MCF 10A (cell line): Measurements from ENCODE around the gene GSE1. TPM values are rescaled to one million over a fixed set of nuclear protein-coding genes. Genes with fewer than 3 reads are reported as not detected.

ENCODE experiments used
- BruUV-seq: library from RNA; stranded (reverse); fragments of 400-500 nt; replicated peaks from 2 replicates; lab custom pipeline; 2021; lab: Mats Ljungman, UMichigan
- CTCF ChIA-PET: fragments of 300-600 bp; sonication (Branson Sonifier 250); formaldehyde crosslinking; extraction: SDS; loops from one replicate; lab custom pipeline; 2021; ENCODE audit warnings: antibody characterized with exemption, inconsistent platforms; lab: Yijun Ruan, JAX
- POLR2A ChIA-PET: fragments of 300-600, 350-650 bp; sonication (Branson Sonifier 250); formaldehyde crosslinking; extraction: SDS; loops from one replicate; lab custom pipeline; 2020; ENCODE audit warnings: antibody characterized with exemption, inconsistent platforms; lab: Yijun Ruan, JAX
- DNase-seq: peaks from one replicate; pipeline ENCODE4 v3.0.0-alpha.2; 2018; ENCODE audit not compliant: unreplicated experiment
- H3K27ac Mint-ChIP-seq: one replicate; pipeline ENCODE4 v1.8.0; 2022; ENCODE audit warnings: mild to moderate bottlenecking, low read depth, mixed read lengths; ENCODE audit not compliant: unreplicated experiment
- H3K27me3 Mint-ChIP-seq: one replicate; pipeline ENCODE4 v1.8.0; 2022; ENCODE audit warnings: mixed read lengths; ENCODE audit not compliant: insufficient read depth, unreplicated experiment
- H3K36me3 Mint-ChIP-seq: one replicate; pipeline ENCODE4 v1.8.0; 2022; ENCODE audit warnings: mild to moderate bottlenecking, moderate library complexity, mixed read lengths; ENCODE audit not compliant: insufficient read depth, unreplicated experiment
- H3K4me1 Mint-ChIP-seq: one replicate; pipeline ENCODE4 v1.8.0; 2022; ENCODE audit warnings: mixed read lengths; ENCODE audit not compliant: insufficient read depth, unreplicated experiment
- H3K4me3 Mint-ChIP-seq: one replicate; pipeline ENCODE4 v1.8.0; 2022; ENCODE audit warnings: mild to moderate bottlenecking, moderate library complexity, mixed read lengths; ENCODE audit not compliant: unreplicated experiment
- H3K9me3 Mint-ChIP-seq: one replicate; pipeline ENCODE4 v1.8.0; 2022; ENCODE audit warnings: mixed read lengths; ENCODE audit not compliant: unreplicated experiment
- CTCF ChIP-seq: fragments of 200-600 bp; IDR thresholded peaks from one replicate; pipeline ENCODE4 v1.8.0; 2022; ENCODE audit warnings: antibody characterized with exemption, mild to moderate bottlenecking; ENCODE audit not compliant: unreplicated experiment
- intact Hi-C: fragments of 100-400 bp; cut with micrococcal nuclease; formaldehyde crosslinking; loops from 2 replicates; pipeline ENCODE4 v1.14.1; 2022
- total RNA-seq: library from RNA; stranded (reverse); gene quantifications from 2 replicates; pipeline ENCODE4 v1.2.3, GENCODE V29; 2022

The GSE1 gene
- total RNA-seq, 1 experiment from 2014 or later = 52.9 TPM

DNA sequence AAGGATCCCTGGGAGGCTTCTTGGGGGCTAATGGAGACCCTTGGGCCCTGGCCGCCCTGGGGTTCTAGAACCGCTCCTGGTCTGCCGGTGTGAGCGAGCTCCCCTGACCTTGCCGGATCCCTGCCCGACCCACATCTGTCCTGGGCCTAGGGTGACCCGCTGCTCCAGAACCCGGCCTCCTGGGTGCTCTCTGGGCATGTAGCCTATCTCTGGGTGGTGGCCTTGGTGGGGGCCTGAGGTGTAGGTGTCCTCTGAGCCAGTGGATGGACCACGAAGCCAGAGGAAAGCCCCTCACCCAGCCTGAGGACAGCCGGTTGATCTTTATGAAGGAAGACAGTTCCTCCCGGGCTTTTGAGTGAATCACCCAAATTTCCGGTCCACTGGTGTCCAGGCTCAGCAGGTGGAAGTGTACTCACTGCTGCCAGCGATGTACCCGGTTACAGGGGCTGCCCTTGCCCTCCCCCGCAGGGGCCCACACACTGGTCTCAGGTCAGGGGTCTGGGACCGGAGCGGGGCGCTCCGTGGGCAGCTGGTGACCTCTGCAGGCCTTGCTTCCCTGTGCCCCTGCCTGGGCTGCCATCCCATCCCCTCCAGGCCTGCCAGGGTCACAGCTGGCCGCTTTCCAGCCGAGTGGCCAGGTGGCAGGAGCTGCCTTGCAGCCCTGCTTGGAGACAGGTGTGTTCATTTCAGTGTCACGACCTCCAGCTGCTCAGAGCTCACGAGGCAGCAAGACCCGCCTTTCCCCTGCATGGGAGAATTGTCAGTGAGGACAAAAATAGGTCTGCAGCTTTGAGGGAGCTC, 10.5 kb upstream of the GSE1 start:
- H3K27ac Mint-ChIP-seq = no peak overlapping the region
- ChIA-PET CTCF (no interaction called here), POLR2A (no interaction called here)
- intact Hi-C loops = no loop called here
- H3K9me3 Mint-ChIP-seq = no peaks in the 10 kb centered on the region
- BruUV-seq = no TSS peak
- TF ChIP-seq CTCF = no peak
- no peak for DNase-seq
- H3K4me3 Mint-ChIP-seq = no peak overlapping the region
- no peaks in the 10 kb centered on the region for H3K4me1 Mint-ChIP-seq
- H3K36me3 Mint-ChIP-seq = peaks cover 16% of the 10 kb centered on the region
- H3K27me3 Mint-ChIP-seq = no peaks in the 10 kb centered on the region

- ChIA-PET CTCF (no interaction called here), POLR2A (no interaction called here)
- Mint-ChIP-seq H3K4me3 (no peak overlapping the region), H3K27me3 (no peaks in the 10 kb centered on the region), H3K9me3 (no peaks in the 10 kb centered on the region), H3K27ac (no peak overlapping the region), H3K36me3 (peaks cover 9% of the 10 kb centered on the region), H3K4me1 (no peaks in the 10 kb centered on the region)
- DNase-seq = no peak
- no TSS peak for BruUV-seq
- intact Hi-C loops = no loop called here
- no peak for TF ChIP-seq CTCF
Observed at GRCh38 chr16:85603203-85603755, 9.8 kb upstream of the GSE1 start.

DNA sequence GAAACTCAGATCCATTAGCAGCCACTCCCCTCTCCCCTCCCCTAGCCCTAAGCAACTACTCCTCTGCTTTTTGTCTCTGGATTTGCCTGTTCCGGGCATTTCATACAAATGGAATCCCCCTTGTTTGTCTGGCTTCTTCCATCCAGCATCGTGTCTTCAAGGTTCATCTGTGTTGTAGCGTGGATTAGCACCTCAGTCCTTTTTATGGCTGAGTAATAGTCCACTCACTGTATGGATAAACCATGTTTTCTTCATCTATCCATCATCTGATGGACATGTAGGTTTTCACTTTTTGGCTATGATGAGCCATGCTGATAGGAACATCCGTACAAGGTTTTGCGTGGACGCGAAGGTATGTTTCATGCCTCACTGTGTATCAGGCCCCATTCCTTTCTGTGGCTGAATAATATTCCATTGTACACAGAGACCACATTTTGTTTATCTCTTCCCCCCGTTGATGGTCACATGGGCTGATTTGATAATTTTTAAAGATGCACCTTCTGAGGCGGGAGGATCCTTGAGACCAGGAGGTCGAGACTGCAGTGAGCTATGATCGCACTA, 8.9 kb upstream of the GSE1 start:
- no peak for DNase-seq
- H3K27ac Mint-ChIP-seq = no peak overlapping the region
- TF ChIP-seq CTCF = no peak
- intact Hi-C loops = no loop called here
- no peaks in the 10 kb centered on the region for H3K27me3 Mint-ChIP-seq
- BruUV-seq = no TSS peak
- no peaks in the 10 kb centered on the region for H3K9me3 Mint-ChIP-seq
- H3K4me3 Mint-ChIP-seq = no peak overlapping the region
- CTCF ChIA-PET = no interaction called here
- no peaks in the 10 kb centered on the region for H3K4me1 Mint-ChIP-seq
- peaks cover 6% of the 10 kb centered on the region for H3K36me3 Mint-ChIP-seq
- POLR2A ChIA-PET = no interaction called here
